Caki2 (cell line): ENCODE results near the gene CLIP2. TPM values are rescaled to one million over a fixed set of nuclear protein-coding genes. Genes with fewer than 3 reads are reported as not detected.

Experiments used
- DNase-seq: peaks from one replicate; pipeline ENCODE4 v3.0.0-alpha.2; 2015; ENCODE audit warnings: low read depth
- in situ Hi-C: cut with HindIII; loops from 2 replicates; pipeline ENCODE4 v1.10.0; 2016; ENCODE audit warnings: low sequenced_read_pairs, low pct_unique_long_range_greater_than_20kb, mixed read lengths
- total RNA-seq: library from RNA; depleted of rRNA; stranded (reverse); fragments of >200 nt; shearing (Covaris generic); gene quantifications from 2 replicates; pipeline ENCODE4 v1.2.3, GENCODE V29; 2014; ENCODE audit warnings: low replicate concordance

Gene CLIP2
- total RNA-seq, 1 experiment from 2014 or later = 20.5 TPM

DNA sequence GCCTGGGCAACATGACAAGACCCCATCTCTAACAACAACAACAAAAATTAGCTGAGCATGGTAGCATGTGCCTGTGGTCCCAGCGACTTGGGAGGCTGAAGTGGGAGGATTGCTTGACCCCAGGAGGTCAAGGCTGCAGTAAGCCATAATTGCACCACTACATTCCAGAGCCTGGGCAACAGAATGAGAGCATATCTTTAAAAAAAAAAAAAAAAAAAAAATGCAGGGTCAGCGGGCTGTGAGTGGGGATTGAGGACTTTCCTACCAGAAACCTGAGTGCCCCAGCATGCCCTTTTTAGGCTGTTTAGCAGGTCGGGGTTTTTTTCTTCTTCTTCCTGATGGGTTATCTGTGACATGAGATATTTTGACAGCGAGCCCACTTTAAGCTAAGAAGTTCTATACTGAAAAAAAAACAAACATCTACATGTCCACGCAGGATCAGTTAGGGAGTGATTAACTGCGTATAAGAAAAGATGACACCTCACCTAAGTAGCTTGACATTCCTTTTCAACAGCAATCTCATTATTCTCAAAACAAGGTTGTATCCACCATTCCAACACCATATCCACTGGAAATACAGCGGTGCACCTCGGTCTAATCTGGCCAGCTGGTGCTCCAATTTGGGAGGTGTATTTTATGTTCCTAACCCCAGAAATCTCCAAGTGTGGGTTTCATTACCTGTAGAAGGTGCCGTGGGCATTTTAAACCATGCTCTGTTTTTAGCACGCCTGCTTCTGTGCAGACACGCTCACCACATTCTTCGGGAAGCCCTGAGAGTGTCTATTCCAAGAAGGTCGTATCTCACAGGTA lies 21.2 kb upstream of the CLIP2 start:
- DNase-seq = no peak
- in situ Hi-C loops = no loop called here

DNA sequence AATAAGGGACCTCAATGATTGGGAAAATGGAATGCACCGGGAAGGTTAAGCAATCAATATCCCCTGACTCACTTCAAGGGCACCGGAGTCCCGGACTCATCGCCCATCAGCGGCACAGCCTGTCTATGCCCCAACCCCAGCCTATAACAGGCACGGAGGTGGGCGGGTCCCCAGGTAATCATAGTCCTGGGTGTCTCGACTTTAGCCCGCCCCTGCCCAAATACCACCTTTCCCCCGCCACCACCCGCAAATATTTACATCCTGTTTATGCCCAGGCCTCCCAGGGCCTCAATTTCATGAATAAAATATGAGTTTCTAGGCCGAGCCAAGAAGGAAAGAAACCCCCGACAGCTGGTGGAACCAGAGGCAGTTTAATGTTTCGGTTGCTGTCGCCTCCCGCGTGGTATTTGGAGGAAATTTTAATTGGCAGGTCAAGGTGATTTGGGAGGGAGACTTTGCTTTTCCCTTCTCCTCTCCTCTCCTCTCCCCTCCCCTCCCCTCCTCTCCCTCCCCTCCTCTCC lies 19.4 kb upstream of the CLIP2 start:
- peak; percentile 61 for DNase-seq
- in situ Hi-C loops = no loop called here

DNA sequence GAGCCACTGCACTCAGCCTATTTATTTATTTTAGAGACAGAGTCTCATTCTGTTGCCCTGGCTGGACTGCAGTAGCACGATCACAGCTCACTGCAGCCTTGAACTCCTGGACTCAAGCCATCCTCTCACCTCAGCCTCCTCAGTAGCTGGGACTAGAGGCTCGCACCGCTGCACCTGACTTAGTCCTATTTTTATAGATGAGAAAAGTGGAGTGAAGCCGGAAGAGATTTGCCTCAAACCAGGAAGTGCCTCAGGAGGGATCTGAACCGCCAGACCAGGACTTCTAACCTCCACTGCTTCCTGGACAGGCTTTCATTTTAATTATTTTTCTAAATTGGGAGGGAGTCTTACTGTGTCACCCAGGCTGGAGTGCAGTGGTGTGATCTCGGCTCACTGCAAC lies 17.5 kb upstream of the CLIP2 start:
- in situ Hi-C loops = no loop called here
- no peak for DNase-seq

DNA sequence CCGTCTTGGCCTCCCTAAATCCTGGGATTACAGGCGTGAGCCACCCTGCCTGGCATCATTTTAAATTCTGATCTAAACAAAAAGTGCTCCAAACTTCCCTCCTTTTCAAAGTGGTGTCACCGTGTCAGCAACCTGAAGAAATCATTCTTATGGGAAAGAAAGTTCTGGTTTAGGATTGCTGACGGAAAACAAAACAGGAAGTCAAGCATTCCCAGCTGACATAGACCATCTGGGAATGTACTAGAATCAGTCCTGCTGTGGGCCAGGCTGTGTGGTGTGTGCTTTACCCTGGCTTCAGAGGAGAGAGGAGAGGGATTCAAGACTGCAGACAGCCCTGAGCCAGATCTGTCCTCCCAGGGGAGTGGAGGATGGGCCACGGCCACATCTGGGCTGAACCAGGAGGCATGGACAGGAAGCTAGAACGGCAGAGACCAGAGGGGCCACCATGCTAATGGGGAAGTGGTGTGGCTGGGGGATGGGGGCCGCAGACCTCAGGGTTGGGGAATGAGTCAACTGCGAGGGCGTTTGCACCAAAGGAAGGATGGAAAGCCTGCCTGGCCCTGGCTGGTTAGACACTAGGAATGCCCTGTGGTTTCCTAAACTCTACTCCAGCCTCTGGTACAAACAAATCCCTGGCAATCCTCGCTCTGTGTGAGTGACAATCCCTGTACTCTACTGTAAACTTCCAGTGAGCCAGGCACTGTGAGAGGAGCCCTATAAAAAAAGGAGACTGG lies 16.7 kb upstream of the CLIP2 start:
- peak; percentile 94 for DNase-seq
- in situ Hi-C loops = no loop called here

DNA sequence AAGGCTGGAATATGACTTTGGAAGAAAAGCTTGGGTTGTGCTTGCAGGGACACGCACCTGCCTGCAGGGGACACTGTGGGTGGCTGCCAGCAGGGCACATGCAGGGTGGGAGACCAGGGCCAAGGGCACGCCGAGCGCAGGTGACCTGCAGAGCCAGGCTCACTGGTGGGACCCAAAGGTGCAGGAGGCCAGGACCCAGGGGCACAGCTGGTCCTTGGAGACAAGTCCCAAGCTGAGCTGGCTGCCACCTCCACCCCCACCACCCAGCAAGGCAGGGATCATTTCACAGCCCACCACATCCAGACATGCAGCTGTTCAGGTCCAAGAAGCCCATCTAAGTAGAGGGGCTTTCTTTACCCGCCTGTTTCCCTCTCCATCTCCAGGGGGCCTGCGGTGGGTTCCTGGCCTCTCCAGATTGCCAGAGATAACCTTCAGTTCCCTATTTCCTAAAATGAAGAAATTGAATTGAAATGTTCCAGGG lies 13.8 kb upstream of the CLIP2 start:
- in situ Hi-C loops = no loop called here
- no peak for DNase-seq

DNA sequence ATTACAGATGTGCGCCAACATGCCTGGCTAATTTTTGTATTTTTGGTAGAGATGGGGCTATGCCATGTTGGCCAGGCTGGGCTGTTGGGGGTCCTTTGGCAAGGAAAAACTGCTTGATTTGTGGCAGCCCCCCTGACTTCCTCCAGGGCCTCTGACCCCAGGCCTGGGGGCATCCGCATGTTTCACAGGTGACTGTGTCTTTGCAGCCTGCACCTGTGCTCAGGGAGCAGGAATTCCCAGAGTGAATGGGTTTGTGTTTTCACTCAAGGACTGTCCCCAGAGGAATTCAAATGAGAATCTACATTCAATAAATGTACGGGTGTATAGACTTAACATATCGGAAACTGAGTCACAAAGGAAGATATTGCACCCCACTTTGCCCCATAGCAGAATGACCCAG lies 11.6 kb upstream of the CLIP2 start:
- DNase-seq = no peak
- in situ Hi-C loops = no loop called here

DNA sequence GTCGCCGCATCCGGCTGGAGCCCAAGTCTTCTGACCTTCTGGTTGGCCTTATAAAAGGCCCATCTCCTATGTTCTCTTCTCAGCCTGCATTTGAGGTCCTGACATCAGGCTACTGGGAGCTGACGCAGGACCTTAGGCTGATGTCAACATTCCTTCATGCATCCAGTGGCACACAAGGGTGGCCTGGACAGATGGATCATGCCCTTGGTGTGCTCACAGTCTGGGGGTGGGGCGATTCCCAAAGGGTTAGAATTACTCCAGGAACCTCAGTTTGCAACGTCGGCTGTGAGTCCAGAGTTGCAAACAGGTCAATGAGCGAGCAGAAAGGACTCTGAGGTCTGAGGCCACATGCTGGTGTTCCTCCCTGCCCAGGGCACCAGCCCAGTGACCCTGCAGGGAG lies 8.2 kb upstream of the CLIP2 start:
- peak; percentile 64 for DNase-seq
- in situ Hi-C loops = no loop called here

DNA sequence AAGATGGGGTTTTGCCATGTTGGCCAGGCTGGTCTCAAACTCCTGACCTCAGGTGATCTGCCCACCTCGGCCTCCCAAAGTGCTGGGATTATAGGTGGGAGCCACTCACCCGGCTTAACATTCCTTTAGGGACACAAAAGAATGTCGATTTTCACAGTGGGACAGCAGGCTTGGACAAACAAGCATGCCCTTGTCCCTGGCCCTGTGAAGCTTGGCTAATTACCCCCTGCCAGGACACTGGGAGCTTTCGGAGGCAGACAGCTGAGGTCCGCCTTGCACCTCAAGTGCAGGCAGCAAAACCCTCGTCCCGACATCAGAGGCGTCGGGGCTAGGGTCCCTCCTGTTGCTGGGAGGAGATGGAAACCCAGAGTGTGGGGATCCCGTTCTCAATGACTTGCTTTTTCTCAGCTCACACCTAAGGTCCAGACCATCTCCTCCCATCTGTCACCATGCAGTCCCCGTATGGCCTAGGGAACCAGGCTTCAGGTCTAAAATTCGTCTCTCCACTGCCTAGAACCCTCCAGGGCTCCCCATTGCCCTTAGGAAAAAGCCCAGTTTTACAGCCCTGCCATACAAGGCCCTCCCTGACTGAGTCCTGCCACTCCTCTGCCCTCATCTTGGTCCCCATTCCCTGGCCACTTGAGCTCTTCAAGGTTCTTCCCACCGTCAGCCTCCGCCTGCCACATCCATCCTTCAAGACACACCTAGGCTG lies 6.3 kb upstream of the CLIP2 start:
- in situ Hi-C loops = no loop called here
- DNase-seq = no peak

DNA sequence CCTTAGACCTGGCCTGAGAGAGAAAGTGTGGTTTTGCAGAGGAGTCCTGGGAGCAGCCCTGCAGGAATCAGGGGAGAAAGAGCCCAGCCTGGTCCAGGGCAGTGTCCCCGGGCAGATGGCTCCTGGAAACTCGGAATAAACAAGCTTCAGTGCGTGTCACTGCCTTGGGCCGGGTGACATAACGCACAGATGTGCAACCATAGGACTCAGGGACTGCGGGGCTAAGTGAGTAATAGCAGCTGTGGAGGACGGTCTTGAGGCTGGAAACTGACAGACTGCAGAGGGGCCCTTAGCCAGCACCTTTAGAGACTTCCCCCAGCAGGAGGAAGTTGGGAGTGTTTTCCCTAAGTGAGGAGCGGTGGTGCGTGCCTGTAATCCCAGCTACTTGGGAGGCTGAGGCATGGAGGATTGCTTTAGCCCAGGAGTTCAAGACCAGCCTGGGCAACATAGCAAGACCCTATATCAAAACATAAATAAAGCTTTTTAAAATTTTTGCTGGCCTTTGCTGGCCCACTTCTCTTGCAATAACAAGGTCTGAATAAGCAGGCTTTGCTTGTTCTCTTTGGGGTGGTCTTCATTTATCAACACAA lies 5.3 kb upstream of the CLIP2 start:
- in situ Hi-C loops = no loop called here

DNA sequence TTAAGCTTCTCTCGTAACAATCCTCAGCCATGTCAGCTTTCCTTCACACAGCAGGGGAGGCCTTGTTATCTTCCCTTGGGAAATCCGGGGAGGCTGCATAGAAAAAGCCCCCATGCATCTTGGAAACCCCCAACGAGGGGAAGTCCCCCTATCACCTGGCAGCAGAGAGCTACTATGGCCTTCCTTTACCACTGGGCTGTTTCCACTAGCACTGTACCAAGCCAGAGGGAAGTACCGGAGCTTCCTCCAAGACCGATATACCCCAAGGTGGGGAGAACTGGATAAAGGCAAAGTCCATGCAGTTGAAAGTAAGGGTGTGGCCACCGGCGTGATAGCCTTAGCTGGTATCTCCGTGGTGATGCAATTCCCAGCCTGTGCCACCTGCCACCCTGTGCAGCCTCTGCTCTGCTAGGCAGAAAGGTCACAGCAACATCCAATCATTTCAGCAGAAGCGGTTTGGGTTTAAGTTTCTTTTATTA lies 4.4 kb upstream of the CLIP2 start:
- DNase-seq = peak; percentile 39
- in situ Hi-C loops = no loop called here

More for the DNA sequence above, 5.3 kb upstream of the CLIP2 start:
- no peak for DNase-seq

DNA sequence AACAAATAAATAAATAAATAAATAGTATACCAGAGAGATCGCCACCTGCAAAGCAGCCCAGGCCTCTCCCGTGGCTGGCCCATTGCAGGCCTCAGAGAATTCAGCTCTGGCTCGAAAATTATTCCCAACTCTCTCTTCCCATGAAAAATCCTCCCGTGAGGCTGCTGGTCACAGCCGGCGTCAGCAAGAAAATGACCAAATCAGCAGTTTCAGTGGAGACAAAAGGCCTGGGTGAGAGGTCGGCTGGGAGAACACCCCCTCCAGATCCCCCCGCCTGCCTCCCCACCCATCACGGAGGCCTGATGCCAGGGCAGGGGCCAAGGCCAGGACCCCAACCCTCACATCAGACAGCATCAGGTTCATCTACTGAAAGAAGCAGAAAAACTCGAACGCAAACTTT lies 3.1 kb upstream of the CLIP2 start:
- in situ Hi-C loops = no loop called here
- DNase-seq = no peak

DNA sequence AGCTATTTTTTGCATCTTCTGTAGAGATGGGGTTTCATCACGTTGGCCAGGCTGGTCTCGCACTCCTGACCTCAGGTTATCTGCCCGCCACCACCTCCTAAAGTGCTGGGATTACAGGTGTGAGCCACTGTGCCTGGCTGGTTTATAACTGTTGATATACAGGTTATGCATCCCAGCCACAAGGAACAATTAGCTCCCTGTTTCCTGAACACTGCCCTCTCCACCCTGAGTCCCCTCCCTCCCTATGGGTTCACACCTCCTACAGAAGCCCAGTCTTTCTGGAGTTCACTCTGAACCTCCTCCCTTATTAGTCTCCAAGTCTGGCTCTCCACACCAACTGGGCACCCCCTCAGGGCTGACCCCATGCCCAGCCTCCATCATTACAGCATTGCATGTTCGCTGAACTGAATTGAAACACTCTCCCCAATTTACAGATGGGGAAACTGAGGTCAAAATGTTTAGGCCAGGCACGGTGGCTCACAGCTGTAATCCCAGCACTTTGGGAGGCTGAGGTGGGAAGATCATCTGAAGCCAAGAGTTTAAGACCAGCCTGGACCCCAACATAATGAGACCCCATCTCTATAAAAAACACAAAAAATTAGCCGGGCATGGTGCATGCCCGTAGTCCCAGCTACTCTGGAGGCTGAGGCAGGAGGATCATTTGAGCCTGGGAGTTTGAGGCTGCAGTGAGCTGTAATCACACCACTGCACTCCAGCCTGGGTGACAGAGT lies 1.7 kb upstream of the CLIP2 start:
- DNase-seq = no peak
- in situ Hi-C loops = no loop called here

DNA sequence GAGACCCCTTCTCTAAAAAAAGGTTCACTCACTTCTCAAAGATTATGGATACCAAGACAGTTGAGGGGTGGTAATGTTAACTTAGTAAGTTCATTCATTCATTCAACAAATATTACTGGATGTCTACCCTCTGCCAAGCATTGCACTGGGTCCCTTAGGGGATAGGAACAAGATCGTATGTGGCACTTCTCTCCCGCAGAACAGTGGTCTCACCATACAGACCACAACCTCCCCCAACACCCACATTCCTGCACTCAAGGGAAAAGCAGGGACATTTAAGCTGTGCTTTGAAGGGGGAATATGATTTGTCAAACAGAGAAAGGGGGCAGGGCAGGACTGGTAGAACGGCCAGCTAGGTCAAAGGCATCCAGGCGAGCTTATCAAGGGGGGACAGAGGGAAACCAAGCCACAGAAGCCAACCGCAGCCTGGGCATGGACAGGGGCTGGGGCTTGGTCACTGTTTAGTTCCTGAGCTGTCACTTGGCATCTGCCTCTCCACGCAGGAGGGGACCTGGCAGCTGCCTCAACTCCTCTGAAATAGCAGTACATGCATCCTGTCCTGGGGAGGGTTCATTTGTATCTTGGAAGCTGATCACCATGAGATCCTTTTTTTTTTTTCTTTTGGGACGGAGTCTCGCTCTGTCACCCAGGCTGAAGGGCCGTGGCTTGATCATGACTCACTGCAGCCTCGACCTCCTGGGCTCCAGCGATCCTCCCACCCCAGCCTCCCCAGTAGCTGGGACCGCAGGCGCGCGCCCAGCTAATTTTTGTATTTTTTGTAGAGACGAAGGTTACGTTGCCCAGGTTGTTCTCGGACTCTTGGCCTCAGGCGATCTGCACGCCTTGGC lies 949 bp upstream of the CLIP2 start:
- in situ Hi-C loops = no loop called here
- peak; percentile 66 for DNase-seq

DNA sequence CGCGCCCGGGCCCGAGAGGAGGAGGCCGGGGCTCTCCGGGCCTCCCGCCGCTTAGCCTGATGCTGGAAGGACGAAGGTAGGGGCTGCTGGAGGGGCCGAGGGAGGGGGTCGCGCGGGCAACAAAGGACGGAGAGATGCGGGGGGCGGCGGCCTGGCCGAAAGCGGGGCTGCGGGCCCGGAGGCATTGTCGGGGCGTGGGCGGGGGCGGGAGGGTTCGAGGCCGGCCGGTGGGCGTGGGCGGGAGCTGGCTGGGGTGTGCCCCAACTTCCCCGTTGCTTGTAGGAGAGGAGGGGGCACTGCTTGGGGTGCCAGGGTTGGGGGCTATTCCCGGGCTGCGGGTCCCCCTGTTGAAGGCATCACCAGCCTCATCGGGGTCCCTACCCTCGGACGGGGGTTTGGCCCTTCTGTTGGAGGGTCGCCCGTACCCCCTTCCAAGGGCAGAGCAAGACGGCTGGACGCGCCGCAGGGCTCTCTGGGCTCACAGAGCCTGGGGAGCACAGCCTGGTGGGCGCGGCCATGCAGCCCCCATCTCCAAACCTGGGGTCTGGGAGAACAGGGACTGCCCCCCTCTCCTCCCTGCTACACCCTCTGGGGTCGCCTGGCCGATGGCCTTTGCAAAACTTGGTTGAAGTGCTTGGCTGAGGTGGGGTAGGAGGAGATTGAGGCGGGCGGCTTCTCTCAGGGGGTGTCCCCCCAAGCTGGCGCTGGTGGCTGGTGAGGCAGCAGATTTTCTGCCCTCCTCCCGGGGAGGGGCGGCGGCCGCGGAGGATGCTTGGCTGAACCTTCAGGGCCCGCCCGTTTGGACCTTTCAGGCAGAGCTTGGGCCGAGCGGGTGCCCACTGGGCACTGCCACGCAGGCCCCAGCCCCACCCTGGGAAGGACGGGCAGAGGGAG lies 699 bp downstream of the CLIP2 start:
- in situ Hi-C loops = no loop called here
- DNase-seq = peak; percentile 46

DNA sequence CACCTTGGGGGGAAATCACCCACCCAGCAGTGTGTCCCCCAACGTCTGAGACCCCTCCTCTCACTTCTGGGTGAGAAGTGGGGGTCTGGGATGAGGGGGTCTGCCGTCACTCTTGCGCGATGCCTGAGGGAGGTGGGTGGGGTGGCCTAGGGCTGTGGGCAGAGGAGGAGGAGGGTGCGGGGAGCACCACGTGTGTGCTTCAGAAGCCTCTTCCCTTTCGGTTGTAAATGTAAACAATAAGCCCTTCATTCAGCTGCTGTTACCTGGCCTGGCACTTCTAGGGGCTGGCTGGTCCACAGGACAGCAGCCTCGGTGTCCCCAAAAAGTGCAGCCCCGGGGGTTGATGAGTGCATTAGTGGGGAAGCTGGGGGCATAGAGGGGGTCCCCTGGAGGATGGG lies 1.3 kb downstream of the CLIP2 start:
- no peak for DNase-seq
- in situ Hi-C loops = no loop called here

DNA sequence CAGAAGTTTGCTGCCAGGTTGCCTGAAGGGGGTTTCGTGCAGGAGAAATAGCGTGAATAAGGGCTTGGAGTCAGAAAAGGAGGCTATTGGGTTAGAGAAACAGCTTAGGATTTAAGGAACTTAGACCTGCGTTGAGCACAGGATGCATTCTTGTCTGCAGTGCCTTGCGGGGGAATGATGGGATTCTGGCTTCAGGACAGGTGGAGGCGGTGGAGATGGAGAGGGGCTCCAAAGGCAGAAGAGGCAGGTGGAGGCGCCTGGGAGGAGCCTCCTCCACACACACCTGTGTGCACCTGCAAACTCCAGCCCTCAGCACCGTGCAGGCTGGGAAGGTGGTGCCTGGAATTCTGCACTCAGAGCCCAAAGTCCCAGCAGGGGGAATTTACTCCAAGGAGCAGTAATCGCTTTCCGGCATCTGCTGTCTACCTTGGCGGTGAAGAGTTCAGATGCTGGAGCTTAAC lies 1.8 kb downstream of the CLIP2 start:
- DNase-seq = no peak
- in situ Hi-C loops = no loop called here
